Memory B cell (primary cell): ENCODE data around the gene LZTS2.

Source experiments
- ATAC-seq: fragments of 150-1000 bp; cut with Tn5 transposase; 2 replicates; pipeline ENCODE4 v1.10.0; 2021; ENCODE audit warnings: low read depth, mild to moderate bottlenecking, moderate library complexity
- DNase-seq, 2 donors: peaks; one replicate each; pipeline ENCODE4 v3.0.0; 2022; ENCODE audit warnings: low spot score in 2 of 2
- H3K27ac Mint-ChIP-seq: one replicate; pipeline ENCODE4 v1.8.0; 2022; ENCODE audit warnings: mild to moderate bottlenecking, moderate library complexity, mixed read lengths
- H3K27me3 Mint-ChIP-seq: one replicate; pipeline ENCODE4 v1.8.0; 2022; ENCODE audit warnings: mixed read lengths
- H3K36me3 Mint-ChIP-seq: one replicate; pipeline ENCODE4 v1.8.0; 2022; ENCODE audit warnings: mild to moderate bottlenecking, mixed read lengths
- H3K4me1 Mint-ChIP-seq: one replicate; pipeline ENCODE4 v1.8.0; 2022; ENCODE audit warnings: mixed read lengths
- H3K4me3 Mint-ChIP-seq: one replicate; pipeline ENCODE4 v1.8.0; 2022; ENCODE audit warnings: mild to moderate bottlenecking, moderate library complexity, mixed read lengths
- H3K9me3 Mint-ChIP-seq: one replicate; pipeline ENCODE4 v1.8.0; 2022; ENCODE audit warnings: mixed read lengths

LZTS2 gene

GRCh38 chr10:101047268-101047667 lies 47.7 kb downstream of the LZTS2 start:
- H3K27me3 Mint-ChIP-seq: peaks cover 28% of the 10 kb centered on the region
- peaks cover 19% of the 10 kb centered on the region for H3K4me1 Mint-ChIP-seq
- no peak overlapping the region for H3K4me3 Mint-ChIP-seq
- DNase-seq (no peak), ATAC-seq (no peak)
- H3K9me3 Mint-ChIP-seq: no peaks in the 10 kb centered on the region
- H3K27ac Mint-ChIP-seq: no peak overlapping the region
- H3K36me3 Mint-ChIP-seq: peaks cover 2% of the 10 kb centered on the region

DNA sequence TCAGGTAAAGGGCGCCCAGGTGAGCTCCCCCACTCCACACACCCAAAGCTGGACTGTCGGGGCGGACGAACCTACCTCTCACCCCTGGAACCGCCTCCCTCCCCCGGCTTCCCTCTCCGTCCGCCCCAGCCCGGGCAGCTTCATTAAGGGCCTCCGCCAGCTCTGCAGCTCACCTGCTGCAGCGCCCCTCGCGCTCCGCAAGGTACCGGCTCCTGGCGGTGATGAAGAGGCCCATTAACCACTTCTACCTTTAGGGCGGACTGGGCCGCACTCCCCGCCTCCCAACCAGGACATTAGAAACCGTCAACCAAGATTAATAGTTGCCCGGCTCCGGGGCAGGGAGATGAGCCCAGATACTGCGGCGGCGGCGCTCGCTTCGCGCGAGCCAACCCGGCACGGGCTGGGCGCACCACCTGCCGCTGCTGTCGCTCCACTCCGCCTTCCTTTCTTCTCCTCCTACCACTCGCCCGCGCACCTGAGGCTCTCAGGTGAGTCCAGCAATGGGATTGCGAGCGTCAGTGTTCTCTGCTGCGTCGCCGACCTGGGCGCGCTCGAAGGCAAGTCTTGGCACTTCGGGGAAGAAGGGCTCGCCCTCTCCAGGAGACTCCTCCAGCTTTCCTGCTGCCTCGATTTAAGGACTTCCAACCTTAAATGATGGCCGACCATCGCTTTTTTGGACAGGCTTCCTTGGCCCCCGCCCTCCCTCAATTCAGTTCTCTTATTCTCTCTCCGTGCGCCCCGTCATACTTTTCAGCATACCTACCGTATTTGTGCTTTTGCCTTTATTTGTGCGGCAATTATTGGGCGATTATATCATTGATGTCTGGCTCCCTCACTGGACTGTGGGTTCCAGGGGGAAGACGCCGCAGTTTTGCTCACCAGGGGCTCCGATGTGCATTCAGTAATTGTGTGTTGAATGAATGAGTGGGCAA lies 48.6 kb downstream of the LZTS2 start:
- Mint-ChIP-seq H3K27ac (no peak overlapping the region), H3K4me3 (no peak overlapping the region), H3K36me3 (peaks cover 2% of the 10 kb centered on the region), H3K27me3 (peaks cover 28% of the 10 kb centered on the region), H3K9me3 (no peaks in the 10 kb centered on the region), H3K4me1 (peaks cover 17% of the 10 kb centered on the region)
- ATAC-seq (no peak), DNase-seq (no peak)

DNA sequence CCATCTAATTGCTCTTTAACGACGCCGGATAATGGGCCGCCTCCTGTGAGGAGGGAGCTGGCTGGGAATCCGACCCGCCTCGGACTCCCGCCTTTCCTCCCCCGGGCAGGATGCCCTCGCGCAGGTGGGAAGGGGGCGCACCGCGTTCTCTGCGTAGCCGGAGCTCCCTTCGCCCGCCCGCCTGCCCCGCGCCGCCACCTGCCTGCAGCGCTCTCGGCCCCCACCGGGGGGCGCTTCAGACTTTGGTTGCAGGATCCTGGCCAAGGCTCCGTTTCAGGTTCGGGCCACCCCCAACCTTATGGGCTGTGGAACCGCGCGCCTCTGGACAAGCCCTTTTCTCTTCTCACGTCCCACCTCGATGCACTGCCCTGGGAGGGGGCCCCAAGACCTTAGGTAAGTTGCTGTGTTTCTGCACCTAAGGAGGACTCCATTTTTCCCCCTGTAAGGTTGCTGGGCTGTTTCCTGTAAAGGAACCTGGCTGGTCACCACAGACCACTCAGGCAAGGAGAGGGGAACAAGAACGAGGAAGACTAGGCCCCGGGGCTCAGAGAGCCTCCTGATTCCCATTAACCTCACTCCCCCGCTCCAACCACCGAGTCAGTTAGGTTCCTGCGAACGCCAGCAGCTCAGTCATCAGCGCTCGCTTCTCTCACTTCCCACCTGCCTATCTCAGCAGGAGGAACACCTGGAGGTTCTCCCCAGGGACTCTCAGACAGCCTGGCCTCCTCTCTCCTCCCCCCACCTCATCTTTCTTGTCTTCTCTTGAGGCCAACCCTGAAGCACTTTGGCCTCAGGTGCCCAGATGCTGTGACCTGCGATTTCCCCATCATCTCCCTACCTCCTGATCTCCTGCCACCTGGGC lies 50.8 kb downstream of the LZTS2 start:
- H3K27me3 Mint-ChIP-seq: peaks cover 28% of the 10 kb centered on the region
- peak; percentile 90 for ATAC-seq
- H3K36me3 Mint-ChIP-seq: peaks cover 2% of the 10 kb centered on the region
- H3K9me3 Mint-ChIP-seq: no peaks in the 10 kb centered on the region
- H3K4me1 Mint-ChIP-seq: peaks cover 13% of the 10 kb centered on the region
- H3K4me3 Mint-ChIP-seq: peak overlapping the region; percentile 48
- peak; percentile 82 to 94 for DNase-seq
- H3K27ac Mint-ChIP-seq: no peak overlapping the region

DNA sequence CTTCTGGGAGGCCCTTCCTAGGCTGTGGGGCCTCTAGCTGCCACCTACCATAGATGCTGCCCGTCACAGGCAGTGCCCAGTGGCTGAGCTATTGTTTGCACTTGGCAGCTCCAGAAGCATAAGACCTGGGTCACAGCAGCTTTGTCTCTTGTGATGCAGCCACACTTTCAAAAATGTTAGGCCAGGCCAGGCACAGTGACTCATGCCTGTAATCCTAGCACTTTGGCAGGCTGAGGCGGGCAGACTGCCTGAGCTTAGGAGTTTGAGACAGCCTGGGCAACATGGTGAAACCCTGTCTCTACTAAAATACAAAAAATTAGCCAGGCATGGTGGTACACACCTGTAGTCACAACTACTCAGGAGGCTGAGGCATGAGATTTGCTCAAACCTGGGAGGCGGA lies 52.7 kb downstream of the LZTS2 start:
- H3K27me3 Mint-ChIP-seq: peaks cover 18% of the 10 kb centered on the region
- H3K27ac Mint-ChIP-seq: no peak overlapping the region
- H3K36me3 Mint-ChIP-seq: no peaks in the 10 kb centered on the region
- DNase-seq (no peak), ATAC-seq (no peak)
- H3K4me3 Mint-ChIP-seq: no peak overlapping the region
- no peaks in the 10 kb centered on the region for H3K9me3 Mint-ChIP-seq
- peaks cover 13% of the 10 kb centered on the region for H3K4me1 Mint-ChIP-seq

- DNase-seq (no peak), ATAC-seq (no peak)
- no peaks in the 10 kb centered on the region for H3K9me3 Mint-ChIP-seq
- H3K36me3 Mint-ChIP-seq: no peaks in the 10 kb centered on the region
- peaks cover 9% of the 10 kb centered on the region for H3K4me1 Mint-ChIP-seq
- no peak overlapping the region for H3K27ac Mint-ChIP-seq
- peaks cover 14% of the 10 kb centered on the region for H3K27me3 Mint-ChIP-seq
- no peak overlapping the region for H3K4me3 Mint-ChIP-seq
Observed at GRCh38 chr10:101053516-101053915, 53.9 kb downstream of the LZTS2 start.

- Mint-ChIP-seq H3K9me3 (no peaks in the 10 kb centered on the region), H3K4me1 (peaks cover 6% of the 10 kb centered on the region), H3K27me3 (peaks cover 10% of the 10 kb centered on the region), H3K36me3 (no peaks in the 10 kb centered on the region), H3K27ac (no peak overlapping the region), H3K4me3 (no peak overlapping the region)
- no peak for ATAC-seq
- DNase-seq: no peak
Observed at GRCh38 chr10:101054351-101054750, 54.7 kb downstream of the LZTS2 start.

DNA sequence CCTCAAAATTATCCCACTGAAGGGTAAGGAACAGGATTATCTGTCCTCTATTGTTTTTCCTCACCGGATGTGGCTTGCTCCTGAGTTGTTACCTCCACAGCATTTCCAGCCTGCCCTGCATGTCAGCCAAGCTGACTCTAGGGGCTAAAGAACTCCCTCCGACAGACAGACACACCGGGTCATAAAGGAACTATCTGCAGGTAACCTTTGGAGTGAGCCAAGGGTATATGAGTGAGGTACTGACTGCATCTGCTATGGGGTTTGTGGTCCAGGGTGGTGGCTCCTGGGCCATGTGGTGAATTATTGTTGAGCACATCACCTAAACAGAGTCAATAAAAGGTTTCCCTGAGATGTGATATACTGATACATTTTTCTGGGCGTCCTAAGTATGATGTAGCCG lies 55.3 kb downstream of the LZTS2 start:
- Mint-ChIP-seq H3K27ac (no peak overlapping the region), H3K27me3 (peaks cover 8% of the 10 kb centered on the region), H3K4me1 (peaks cover 6% of the 10 kb centered on the region), H3K4me3 (no peak overlapping the region), H3K36me3 (no peaks in the 10 kb centered on the region), H3K9me3 (no peaks in the 10 kb centered on the region)
- ATAC-seq: no peak
- no peak for DNase-seq

- ATAC-seq: no peak
- DNase-seq: no peak
- Mint-ChIP-seq H3K27ac (no peak overlapping the region), H3K4me1 (peaks cover 8% of the 10 kb centered on the region), H3K9me3 (no peaks in the 10 kb centered on the region), H3K4me3 (no peak overlapping the region), H3K27me3 (peaks cover 6% of the 10 kb centered on the region), H3K36me3 (no peaks in the 10 kb centered on the region)
Observed at GRCh38 chr10:101055411-101055810, 55.8 kb downstream of the LZTS2 start.

GRCh38 chr10:101056365-101057151 lies 57.0 kb downstream of the LZTS2 start:
- Mint-ChIP-seq H3K4me1 (peaks cover 5% of the 10 kb centered on the region), H3K27me3 (no peaks in the 10 kb centered on the region), H3K9me3 (no peaks in the 10 kb centered on the region), H3K4me3 (no peak overlapping the region), H3K36me3 (no peaks in the 10 kb centered on the region), H3K27ac (no peak overlapping the region)
- no peak for DNase-seq
- ATAC-seq: no peak
